Subcutaneous adipose tissue (tissue), 4 donors: Measurements from ENCODE around the gene SFXN5. TPM values are rescaled to one million over a fixed set of nuclear protein-coding genes. Genes with fewer than 3 reads are reported as not detected.

Experiments
- CTCF ChIP-seq: fragments of 450-650 bp; IDR thresholded peaks from one replicate; pipeline ENCODE4 v1.5.1; 2016; ENCODE audit warnings: low read depth, mild to moderate bottlenecking, control low read depth, antibody characterized with exemption, moderate library complexity
- total RNA-seq, 4 donors: library from RNA; depleted of rRNA; stranded (reverse); fragments of >200 nt; gene quantifications; one replicate each; pipeline ENCODE4 v1.1.0, GENCODE V29; 2016

Gene SFXN5
- total RNA-seq, 4 donors from 2014 or later, result 5.1 to 8.9 (median 7.6) TPM

DNA sequence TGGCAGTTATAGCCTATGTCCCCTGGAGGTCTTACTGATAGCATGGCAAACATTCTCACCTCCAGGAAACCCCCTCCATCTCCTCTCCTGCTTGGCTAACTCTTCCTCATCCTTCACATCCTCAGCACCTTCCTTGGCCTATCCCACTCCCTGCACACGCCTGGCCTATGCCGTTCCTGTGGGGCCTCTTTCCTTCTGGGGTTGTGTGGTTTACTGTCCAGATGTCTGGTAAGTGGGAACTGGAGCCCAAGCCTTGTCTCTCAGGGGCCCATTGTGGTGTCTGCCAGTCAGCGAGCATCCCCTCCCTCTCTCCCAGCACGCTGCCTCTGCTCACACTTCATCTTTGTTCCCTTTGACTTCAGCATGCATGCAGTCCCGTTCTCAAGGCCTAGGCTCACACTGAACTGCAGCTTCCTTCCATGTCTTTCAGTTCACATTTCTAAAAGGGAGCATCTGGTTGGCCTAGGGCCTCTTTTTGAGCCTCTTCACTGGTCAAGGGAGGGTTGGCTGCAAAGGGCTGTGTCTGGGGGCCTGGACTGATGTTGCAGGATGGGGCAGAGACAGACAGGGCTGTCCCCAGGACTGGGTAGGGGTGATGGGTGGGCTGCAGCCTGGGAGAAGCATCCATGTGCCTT, 171.2 kb downstream of the SFXN5 start:
- no peak for TF ChIP-seq CTCF

GRCh38 chr2:72898585-72898906, 173.0 kb downstream of the SFXN5 start:
- TF ChIP-seq CTCF, result no peak

- TF ChIP-seq CTCF, result no peak
These were observed 173.5 kb downstream of the SFXN5 start for GRCh38 chr2:72897785-72898584.

DNA sequence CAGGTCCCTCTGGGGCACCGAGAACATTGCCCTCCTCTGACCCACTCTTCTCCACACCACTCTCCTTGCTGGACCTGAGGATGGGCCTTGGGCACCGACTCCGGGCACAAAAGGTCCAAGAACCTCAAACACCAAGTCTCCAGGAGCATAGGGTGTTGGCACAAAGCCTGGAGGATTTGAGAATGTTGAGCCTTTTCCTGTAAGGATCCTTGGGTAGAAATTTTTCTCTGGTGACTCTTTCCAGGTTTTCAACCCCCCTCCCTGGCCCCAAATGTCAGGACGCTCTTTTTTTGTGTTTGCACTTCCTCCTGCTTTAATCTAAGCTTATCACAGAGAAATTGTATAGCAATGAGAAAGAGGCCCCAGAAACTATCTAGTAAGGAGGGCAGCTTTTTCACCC, 175.1 kb downstream of the SFXN5 start:
- TF ChIP-seq CTCF, result no peak

DNA sequence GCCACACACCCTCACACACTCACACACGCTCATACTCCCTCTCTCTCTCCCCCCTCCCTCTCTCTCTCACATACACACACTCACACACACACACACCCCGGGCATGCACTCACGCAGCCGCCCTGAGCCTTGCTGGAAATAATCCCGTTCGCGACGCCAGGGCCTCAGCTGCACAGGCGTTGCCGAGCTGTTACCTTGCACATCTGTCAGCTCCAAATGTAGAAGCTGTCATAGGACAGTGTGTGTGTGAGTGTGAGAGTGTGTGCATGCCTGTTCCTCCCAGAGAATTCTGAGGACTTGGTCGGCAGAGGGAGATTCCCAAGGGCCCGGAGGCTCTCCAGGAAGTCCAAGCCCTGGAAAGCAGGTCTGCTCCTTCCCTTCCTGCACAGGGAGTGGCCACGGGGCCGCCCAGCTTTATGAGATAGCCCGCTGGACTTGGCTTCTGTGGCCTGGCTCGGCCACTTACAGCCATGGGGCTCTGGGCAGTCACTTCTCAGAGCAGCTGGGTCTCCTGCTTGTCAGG, 175.7 kb downstream of the SFXN5 start:
- no peak for TF ChIP-seq CTCF

- TF ChIP-seq CTCF, result no peak
These were observed 176.4 kb downstream of the SFXN5 start for GRCh38 chr2:72895154-72895553.

DNA sequence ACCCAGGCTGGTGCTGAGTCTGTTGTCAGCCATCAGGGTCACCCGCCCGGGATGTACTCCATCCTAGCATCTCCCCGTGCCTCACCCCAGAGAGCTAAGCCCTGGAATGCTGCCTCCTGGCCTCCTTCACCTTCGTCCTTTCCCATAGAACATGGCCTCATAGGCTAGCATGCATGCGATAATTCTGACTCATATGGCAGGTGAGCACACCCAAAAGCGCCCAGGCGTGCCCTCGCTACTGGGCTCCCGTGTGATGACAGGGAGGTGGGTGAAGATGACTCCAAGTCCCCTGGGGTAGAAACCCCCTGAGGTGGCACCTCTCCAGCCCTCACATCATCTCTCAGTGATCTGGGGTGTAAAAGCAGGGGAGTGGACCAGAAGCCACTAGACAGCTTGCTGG, 177.0 kb downstream of the SFXN5 start:
- no peak for TF ChIP-seq CTCF
